A673 (cell line): ENCODE results near the gene CDHR2.

Source experiments
- EZH2 ChIP-seq: fragments of 200-600 bp; sonication (generic); IDR thresholded peaks from 2 replicates; pipeline ENCODE4 v1.6.1; 2017; ENCODE audit warnings: borderline replicate concordance, low read depth, mild to moderate bottlenecking, mixed read lengths, antibody characterized with exemption, low read length; ENCODE audit not compliant: poor library complexity, severe bottlenecking
- TF ChIP-seq, protein P1 (sequence below): fragments of 300-800, 200-600 bp; sonication (generic); conservative IDR thresholded peaks from 2 replicates; pipeline ENCODE4 v1.5.1; 2017; ENCODE audit warnings: low read depth, mild to moderate bottlenecking, antibody characterized with exemption, low read length, moderate library complexity, mixed read lengths

DNA sequence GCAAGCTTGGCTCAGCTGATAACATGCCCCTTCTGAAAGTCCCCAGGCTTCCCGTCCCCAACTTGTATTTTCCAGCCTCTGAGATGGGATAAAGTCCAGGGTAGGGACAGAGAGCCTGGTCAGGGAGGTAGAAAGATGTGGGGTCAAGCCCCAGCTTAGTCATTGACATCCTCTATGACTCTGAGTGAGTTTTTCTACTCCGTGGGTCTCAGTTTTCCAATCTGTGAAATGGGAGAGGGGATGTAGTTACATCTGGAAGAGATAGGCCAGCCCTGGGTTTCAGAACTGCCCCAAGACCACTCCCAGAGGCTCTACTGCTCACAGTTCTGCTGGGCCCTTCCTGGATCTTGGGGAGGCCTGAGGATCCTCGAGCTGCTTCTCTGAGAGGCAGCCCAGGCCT is 57.7 kb downstream of the CDHR2 start:
- TF ChIP-seq, protein P1, sequence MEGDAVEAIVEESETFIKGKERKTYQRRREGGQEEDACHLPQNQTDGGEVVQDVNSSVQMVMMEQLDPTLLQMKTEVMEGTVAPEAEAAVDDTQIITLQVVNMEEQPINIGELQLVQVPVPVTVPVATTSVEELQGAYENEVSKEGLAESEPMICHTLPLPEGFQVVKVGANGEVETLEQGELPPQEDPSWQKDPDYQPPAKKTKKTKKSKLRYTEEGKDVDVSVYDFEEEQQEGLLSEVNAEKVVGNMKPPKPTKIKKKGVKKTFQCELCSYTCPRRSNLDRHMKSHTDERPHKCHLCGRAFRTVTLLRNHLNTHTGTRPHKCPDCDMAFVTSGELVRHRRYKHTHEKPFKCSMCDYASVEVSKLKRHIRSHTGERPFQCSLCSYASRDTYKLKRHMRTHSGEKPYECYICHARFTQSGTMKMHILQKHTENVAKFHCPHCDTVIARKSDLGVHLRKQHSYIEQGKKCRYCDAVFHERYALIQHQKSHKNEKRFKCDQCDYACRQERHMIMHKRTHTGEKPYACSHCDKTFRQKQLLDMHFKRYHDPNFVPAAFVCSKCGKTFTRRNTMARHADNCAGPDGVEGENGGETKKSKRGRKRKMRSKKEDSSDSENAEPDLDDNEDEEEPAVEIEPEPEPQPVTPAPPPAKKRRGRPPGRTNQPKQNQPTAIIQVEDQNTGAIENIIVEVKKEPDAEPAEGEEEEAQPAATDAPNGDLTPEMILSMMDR, result no peak
- TF ChIP-seq EZH2, result no peak
